HAP-1 (cell line): ENCODE data around the gene CANT1.

Source experiments
- DNase-seq, 2 experiments: peaks; one replicate each; pipeline ENCODE4 v3.0.0-alpha.2; 2016 to 2020; ENCODE audit warnings: low spot score in 2 of 2
- H3K27me3 ChIP-seq: fragments of 250-450 bp; sonication (Bioruptor Pico); 2 replicates; pipeline ENCODE4 v1.5.1; 2020; ENCODE audit warnings: low read depth, mild to moderate bottlenecking, moderate library complexity
- H3K36me3 ChIP-seq: fragments of 250-450 bp; sonication (Bioruptor Pico); replicated peaks from 2 replicates; pipeline ENCODE4 v1.5.1; 2020; ENCODE audit warnings: mild to moderate bottlenecking
- H3K4me1 ChIP-seq: fragments of 250-450 bp; sonication (Bioruptor Pico); 2 replicates; pipeline ENCODE4 v1.5.1; 2020; ENCODE audit warnings: mild to moderate bottlenecking
- H3K4me3 ChIP-seq: fragments of 250-450 bp; sonication (Bioruptor Pico); 2 replicates; pipeline ENCODE4 v1.5.1; 2020; ENCODE audit warnings: mild to moderate bottlenecking, moderate library complexity
- H3K9me3 ChIP-seq: fragments of 250-450 bp; sonication (Bioruptor Pico); 2 replicates; pipeline ENCODE4 v1.5.1; 2020; ENCODE audit warnings: mild to moderate bottlenecking, moderate library complexity
- in situ Hi-C: fragments of 300-500 bp; cut with MboI; formaldehyde crosslinking; loops from 3 replicates; pipeline ENCODE4 v1.14.3; 2020; ENCODE audit warnings: low sequenced_read_pairs, inconsistent platforms, mixed read lengths

Gene CANT1

DNA sequence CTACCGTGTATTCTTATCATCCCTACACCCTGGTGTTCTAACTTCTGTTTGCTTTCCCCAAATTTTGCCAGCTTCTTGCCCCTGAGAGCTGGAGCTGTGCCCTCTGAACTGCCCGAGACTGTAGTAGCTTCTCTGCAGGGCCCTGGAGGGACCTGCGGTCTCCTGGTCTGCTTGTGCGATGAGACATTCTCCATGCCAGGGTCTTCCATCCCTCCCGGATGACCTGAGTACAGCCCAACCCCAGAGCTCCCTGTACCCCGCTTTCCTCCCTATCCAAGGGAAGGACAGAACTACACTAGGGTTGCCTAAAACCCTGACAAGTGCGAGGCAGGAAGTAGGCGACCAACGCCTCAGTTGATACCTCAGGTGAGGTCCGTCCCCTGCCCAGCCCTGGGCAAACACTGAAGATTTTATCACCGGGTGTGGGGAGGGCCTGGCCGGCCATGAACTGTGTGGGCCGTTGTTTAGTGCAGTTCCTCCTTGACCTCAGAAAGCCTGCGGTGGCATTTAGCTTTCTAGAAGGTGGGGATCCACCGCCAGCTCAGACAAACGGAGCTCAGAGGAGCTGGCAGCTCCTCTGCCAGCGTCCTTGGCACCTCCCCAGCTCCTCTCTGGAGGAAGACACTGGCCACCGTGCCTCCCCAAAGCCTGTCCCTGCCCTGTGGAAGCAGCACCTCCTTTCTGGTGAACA lies 13.7 kb downstream of the CANT1 start:
- Histone ChIP-seq H3K9me3 (no peaks in the 10 kb centered on the region), H3K4me3 (no peak overlapping the region), H3K36me3 (peaks cover 37% of the 10 kb centered on the region), H3K27me3 (no peaks in the 10 kb centered on the region), H3K4me1 (no peaks in the 10 kb centered on the region)
- DNase-seq, result no peak
- in situ Hi-C loops, result no loop called here

DNA sequence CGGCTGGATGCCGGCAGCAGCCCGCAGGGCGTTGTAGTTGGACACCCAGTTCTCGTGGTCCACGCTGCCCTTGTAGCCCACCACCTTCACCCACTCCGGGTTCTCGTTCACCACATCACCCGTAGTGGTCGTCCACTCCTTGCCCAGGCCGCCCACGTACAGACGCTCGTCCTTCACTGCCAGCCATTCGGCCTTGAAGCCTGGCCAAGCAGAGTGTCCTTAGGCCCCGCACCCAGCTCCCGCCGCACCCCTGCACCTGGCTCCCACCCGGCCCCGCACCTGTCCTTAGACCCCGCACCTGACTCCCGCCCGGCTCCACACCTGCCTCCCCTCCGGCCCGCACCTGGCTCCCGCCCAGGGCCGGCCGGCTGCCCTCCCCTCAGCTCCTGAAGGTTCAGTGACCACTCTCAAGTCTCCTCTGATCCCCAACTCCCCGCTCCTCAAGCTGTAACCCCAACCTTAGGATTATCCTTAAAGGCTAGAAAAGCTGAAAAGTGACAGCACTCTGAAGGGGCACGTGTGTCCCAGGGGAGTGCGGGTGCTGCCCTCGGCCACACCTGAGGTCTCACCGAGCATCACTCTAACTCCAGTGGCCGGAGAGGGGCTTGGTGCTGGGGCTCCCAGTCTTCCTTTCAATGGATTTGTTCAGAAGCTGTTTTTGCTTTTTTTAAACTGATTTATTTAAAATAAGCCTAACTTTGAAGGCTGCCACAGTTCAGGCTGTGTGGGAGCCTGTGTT lies 14.4 kb downstream of the CANT1 start:
- Histone ChIP-seq H3K9me3 (no peaks in the 10 kb centered on the region), H3K27me3 (no peaks in the 10 kb centered on the region), H3K4me3 (no peak overlapping the region), H3K4me1 (no peaks in the 10 kb centered on the region), H3K36me3 (peaks cover 37% of the 10 kb centered on the region)
- in situ Hi-C loops, result no loop called here
- DNase-seq, result no peak

DNA sequence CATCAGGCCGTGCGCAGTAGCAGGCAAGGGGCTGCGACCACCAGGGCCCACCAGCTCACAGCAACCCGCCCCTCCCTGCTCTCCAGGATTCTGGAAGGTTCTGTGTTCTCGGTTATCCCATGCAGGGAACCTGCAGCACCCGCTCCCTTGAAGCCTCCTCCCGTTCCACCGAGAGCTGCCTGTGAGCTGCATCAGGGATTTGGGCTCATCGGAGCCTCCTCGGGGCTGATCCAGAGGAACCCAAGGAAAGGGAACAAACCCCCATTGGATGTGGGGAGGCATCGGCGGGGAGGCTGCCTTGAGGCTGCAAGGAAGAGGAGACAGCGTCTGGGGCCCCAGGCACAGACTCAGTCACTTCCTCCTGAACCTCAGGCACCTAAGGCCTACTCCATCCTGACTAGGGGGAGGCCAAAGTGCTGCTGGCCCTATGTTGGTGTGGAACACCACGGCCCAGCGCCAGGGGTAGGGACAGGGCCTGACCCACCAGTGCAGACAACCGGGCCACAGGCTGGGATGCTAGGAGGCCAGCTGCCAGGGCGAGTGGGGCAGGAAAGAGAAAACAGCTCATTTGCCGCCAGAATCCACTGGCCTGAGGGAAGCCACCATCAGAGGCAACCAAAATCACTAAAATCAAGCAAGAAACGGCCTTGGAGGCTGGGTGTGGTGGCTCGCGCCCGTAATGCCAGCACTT lies 15.4 kb downstream of the CANT1 start:
- in situ Hi-C loops, result no loop called here
- DNase-seq, result no peak
- H3K9me3 ChIP-seq, result no peaks in the 10 kb centered on the region
- no peaks in the 10 kb centered on the region for H3K4me1 ChIP-seq
- H3K27me3 ChIP-seq, result no peaks in the 10 kb centered on the region
- no peak overlapping the region for H3K4me3 ChIP-seq
- peaks cover 37% of the 10 kb centered on the region for H3K36me3 ChIP-seq

DNA sequence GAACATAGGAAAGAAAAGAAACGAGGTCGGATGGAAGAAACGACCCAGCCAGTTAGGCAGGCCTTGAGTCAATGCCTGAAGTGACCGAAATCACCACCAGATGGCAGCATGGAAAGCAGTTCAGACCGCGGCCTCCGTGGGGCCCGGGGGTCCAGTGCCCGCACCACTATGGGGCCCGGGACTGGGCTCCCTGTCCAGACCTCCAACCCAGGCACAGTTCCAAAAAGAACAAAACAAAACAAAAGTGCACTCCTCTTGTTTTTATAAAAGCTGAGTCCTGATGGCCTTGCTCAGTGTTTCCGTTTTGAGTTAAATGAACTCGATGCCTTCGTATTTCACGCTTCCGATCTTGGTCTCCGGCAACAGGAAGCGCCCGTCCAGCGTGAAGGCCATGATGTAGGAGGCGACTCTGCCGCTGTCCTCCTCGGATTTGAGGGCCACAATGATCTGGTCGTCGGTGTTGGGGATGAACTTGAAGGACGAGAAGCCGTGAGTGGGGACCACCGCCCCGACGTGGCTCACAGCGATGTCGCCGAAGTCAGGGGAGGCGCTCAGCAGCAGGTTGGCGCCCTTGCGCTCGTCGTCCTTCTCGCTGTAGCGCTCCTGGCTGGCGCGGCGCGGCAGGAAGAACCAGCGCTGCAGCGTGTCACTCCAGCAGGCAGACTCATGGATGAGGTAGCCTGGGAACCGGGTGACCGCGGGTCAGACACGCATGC lies 16.2 kb downstream of the CANT1 start:
- peak; percentile 22 to 84 for DNase-seq
- H3K36me3 ChIP-seq, result peaks cover 37% of the 10 kb centered on the region
- H3K4me1 ChIP-seq, result no peaks in the 10 kb centered on the region
- in situ Hi-C loops, result no loop called here
- H3K27me3 ChIP-seq, result no peaks in the 10 kb centered on the region
- no peak overlapping the region for H3K4me3 ChIP-seq
- no peaks in the 10 kb centered on the region for H3K9me3 ChIP-seq

DNA sequence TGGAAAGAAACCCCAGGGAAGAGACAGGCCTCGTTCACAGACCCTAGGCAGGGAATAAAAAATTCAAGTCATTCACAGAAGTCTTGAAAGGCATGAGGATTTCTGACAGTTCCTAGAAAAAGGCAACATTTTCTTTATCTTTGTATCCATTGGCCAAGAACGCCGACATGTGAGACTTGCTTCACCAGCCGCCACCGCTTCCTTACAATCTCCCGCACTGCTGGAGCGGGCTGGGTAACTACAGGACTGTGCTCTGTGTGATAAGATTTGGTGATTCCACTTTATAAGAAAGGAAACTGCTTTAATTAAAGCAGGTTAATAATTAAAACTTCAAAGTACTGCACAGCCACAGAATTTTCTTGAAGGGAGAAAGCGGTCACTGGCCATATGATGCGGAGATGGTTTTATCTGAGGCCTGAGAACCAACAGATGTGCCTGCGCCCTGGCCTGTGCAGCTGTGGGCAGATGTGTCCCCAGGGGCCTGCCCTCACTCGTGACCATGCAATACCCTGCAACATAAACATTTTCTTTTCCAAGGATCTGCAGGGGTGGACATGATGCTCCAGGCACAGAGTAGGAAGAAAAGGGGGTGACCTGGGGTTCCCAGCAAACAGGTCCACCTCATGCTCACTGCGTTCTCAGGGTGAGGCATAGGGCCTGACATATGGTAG lies 16.9 kb downstream of the CANT1 start:
- H3K9me3 ChIP-seq, result no peaks in the 10 kb centered on the region
- H3K4me1 ChIP-seq, result no peaks in the 10 kb centered on the region
- DNase-seq, result no peak
- no peak overlapping the region for H3K4me3 ChIP-seq
- H3K27me3 ChIP-seq, result no peaks in the 10 kb centered on the region
- H3K36me3 ChIP-seq, result peaks cover 32% of the 10 kb centered on the region
- in situ Hi-C loops, result no loop called here

DNA sequence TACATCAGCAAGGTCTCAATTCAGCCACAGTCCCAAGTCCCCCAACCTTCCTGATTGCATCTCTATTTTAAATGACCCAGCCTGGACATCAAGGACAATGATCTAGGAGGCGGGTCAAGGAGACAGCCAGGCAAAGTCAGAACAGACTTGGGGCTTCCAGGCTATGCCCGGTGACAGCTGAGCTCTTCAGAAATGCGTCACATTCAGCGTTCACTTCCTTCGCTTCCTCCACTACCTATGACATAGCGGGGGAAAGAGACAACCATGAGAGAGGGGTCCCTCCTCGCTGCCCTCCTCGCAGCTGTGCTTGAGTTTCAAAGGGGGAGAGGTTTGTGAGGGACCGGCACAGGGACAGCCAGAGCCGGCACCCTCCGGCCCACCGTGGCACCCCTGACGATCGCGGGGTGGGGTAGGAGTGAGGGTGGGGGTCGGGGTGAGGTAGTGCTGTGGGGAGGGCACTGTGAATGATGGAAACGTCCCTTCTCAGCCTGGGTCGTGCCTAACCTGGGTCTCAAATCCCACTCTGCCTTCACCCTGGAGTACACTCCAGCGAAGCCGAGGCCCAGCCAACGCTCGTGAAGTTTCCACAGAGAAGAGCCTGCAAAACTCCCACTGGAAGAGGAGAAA lies 17.5 kb downstream of the CANT1 start:
- peaks cover under 1% of the 10 kb centered on the region for H3K4me1 ChIP-seq
- H3K9me3 ChIP-seq, result no peaks in the 10 kb centered on the region
- H3K4me3 ChIP-seq, result no peak overlapping the region
- DNase-seq, result no peak
- no peaks in the 10 kb centered on the region for H3K27me3 ChIP-seq
- H3K36me3 ChIP-seq, result peaks cover 30% of the 10 kb centered on the region
- in situ Hi-C loops, result no loop called here

DNA sequence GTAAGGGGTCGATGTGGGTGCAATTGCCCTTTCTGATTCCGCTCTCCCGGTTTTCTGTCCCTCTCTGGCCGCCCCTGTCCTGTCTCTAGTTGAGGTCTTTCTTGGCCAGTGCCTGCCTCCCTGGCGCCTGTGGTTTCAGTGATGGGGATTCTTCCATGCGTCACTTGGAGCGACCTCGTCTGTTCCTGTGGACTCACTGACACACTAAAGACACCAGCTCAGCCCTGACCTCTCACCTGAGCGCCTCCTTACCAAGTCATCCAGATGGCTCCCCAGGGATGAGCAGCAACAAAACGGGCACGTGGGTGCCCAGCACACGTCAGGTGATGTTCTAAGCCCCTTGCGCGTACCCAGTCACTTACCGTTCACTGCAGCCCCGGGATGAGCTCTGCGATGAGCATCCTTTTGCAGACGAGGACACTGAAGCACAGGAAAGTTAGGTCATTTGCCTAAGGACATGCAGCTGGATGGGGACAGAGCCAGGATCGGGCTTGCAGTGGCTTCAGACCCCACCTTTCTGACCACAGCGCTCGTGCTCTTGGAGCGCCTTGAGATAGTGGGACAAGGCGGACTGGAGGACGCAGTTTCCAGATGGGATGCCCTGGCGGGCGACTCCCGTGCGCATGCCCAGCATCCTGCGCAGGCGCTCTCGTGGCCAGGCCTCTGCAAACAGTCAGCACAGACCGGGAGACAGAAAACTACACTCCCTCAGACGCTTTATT lies 18.4 kb downstream of the CANT1 start:
- peaks cover 22% of the 10 kb centered on the region for H3K36me3 ChIP-seq

DNA sequence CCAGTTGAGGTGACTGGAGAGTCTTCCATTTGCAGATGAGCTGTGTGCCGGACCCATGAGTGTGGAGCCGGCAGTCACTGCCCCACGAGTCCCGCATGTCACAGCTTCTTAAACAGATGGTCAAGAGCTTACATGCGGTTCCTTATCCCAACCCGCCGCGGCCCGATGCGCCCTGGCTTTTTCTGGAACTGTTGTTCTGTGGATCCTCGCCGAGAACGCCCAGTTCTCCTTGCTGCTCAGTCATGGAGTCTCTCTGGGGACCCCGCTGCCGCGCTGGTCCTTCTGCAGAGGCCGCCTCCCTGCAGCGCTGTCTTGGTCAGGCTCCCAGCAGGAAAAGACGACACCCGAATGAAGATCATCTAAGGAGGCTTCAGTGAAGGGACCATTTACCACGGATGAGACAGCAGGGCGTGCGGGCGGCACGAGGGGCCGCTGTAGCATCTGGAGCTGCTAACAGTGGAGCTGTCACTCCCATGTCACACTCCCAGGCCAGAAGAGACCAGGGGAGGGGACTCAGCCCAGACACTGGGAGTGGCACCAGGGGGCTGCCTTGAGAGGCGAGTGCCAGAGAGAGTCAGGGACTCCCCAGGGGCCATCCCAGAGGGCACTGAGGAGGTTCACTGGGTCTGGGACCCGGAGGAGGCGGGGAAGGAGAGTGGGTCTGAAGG lies 19.1 kb downstream of the CANT1 start:
- in situ Hi-C loops, result no loop called here
- Histone ChIP-seq H3K9me3 (no peaks in the 10 kb centered on the region), H3K27me3 (no peaks in the 10 kb centered on the region), H3K36me3 (peaks cover 18% of the 10 kb centered on the region), H3K4me3 (no peak overlapping the region), H3K4me1 (peaks cover 10% of the 10 kb centered on the region)
- no peak for DNase-seq

More for the DNA sequence above, 18.4 kb downstream of the CANT1 start:
- in situ Hi-C loops, result no loop called here
- Histone ChIP-seq H3K27me3 (no peaks in the 10 kb centered on the region), H3K4me3 (no peak overlapping the region), H3K4me1 (peaks cover 9% of the 10 kb centered on the region), H3K9me3 (no peaks in the 10 kb centered on the region)
- no peak for DNase-seq

DNA sequence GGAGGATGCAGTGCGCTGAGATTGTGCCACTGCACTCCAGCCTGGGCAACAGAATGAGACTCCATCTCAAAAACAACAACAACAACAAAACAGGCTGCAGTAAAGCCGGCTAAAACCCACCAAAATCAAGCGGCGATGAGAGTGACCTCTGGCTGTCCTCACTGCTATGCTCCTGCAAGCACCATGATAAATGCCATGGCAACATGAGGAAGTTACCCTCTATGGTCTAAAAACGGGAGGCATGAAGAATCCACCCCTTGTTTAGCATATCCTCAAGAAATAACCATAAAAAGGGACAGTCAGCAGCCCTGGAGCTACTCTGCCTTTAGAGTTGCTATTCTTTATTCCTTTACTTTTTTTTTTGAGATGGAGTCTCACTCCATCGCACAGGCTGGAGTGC lies 21.4 kb downstream of the CANT1 start:
- in situ Hi-C loops, result no loop called here
- no peak overlapping the region for H3K4me3 ChIP-seq
- no peak for DNase-seq

DNA sequence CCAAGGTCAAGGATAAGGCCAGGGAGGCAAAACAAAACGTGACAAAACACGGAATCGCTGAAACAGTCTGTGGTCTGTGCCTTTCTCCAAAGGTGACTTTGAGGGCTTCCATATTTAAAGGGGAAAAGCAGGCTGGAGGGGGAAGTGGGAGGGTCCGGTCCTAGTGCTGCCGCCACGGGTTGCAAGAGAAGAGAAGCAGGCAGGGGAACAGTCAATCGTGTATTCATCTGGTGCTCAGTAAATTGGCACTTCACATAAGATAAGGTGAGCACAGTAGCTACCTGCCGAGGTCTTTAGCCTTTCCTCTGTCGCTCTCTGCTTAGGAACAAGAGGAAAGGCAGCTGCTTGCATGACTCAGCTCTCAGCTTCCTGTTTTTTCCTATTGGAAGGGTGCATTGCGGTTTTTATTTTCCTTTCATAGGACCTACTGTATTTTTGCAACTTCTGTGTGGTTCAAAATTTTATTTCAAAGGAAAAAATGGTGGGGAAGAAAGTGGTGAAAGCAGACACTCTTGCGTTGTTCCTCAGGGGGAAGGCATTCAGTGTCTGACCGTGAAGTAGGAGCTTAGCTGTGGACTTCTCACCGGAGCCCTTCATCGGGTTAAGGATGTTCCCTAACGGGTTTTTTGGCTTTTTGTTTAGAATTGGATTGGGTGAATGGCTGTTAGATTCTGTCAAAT lies 22.8 kb downstream of the CANT1 start:
- Histone ChIP-seq H3K36me3 (peaks cover 3% of the 10 kb centered on the region; the same call in 1 of the 2 replicates), H3K4me3 (no peak overlapping the region), H3K27me3 (no peaks in the 10 kb centered on the region), H3K4me1 (peaks cover 10% of the 10 kb centered on the region), H3K9me3 (no peaks in the 10 kb centered on the region)
- DNase-seq, result no peak
- in situ Hi-C loops, result no loop called here

More for the DNA sequence above, 21.4 kb downstream of the CANT1 start:
- peaks cover 14% of the 10 kb centered on the region for H3K36me3 ChIP-seq
- H3K27me3 ChIP-seq, result no peaks in the 10 kb centered on the region
- H3K9me3 ChIP-seq, result no peaks in the 10 kb centered on the region
- peaks cover 10% of the 10 kb centered on the region for H3K4me1 ChIP-seq

DNA sequence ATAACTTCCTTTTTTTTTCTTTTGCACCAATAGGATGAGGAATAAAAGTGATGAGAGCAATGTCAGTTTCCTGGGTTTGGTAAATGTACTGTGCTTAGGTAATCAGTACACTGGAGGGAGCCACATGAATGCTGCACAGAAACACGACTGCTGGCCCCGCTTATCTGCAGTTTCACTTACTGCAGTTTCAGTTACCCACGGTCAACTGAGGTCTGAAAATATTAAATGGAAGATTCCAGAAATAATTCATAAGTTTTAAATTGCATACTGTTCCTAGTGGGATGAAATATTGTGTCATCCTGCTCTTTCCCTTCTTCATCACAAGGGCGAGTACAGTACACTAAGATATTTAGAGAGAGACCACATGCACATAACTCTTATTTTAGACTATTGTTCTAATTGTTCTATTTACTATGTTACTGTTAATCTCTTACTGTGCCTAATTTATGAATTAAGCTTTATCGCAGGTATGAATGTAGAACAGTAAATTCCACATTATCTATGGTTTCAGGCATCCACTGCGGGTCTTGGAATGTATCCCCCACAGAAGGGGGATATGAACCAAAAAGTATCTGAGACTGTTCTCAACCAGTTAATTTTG lies 23.4 kb downstream of the CANT1 start:
- H3K4me3 ChIP-seq, result no peak overlapping the region
- H3K4me1 ChIP-seq, result peaks cover 10% of the 10 kb centered on the region

More for the DNA sequence above, 23.4 kb downstream of the CANT1 start:
- no peak for DNase-seq
- Histone ChIP-seq H3K36me3 (no peaks in the 10 kb centered on the region), H3K9me3 (no peaks in the 10 kb centered on the region), H3K27me3 (no peaks in the 10 kb centered on the region)
- in situ Hi-C loops, result no loop called here
